UCSD-AML1 (cell line): ENCODE results near the gene C2orf92.
"Not testable (repeated sequence)": the region's sequence is repeated elsewhere in the genome, so short reads cannot be mapped to it uniquely, and the experiment has no call there.

Experiments used
- DNase-seq: peaks from one replicate; lab custom pipeline; 2025; ENCODE audit not compliant: unreplicated experiment; lab: John Stamatoyannopoulos, UW

C2orf92 gene

DNA sequence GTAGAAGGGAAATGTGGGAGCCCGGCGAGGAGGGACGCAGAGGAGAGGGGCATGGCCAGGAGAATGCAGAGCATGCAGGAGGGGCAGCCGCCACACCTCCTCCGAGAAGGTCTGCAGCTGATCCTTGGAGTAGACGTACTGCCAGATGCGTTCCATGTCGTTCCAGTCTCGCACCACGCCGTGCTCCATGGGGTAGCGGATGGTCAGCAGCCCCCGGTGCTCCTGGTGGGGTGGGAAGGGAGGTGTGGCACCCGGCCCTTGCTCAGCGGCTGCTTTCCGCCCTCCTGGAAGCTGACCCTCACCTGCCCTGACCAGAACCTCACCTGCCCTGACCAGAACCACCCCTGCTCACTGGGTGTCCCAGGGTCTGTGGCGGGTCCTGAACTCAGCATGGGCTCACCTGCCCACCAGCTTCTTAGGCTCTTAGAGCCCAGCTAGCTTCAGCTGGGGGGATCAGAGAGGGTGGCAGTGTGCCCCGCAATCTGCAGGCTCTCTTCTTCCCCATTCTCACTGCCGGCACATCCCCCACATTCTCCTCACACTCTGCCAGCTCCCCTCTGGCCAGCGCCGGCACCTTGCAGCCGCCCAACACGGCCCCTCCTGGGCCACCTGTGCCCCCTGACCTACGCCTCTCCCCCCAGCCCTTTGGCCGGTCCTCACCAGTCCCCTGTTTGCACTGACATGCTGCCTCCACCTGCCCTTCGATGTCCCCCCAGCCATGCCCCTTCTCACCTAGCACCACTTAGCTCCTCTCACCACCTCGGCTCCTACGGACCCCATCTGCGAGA, 10.1 kb upstream of the C2orf92 start:
- DNase-seq = no peak

DNA sequence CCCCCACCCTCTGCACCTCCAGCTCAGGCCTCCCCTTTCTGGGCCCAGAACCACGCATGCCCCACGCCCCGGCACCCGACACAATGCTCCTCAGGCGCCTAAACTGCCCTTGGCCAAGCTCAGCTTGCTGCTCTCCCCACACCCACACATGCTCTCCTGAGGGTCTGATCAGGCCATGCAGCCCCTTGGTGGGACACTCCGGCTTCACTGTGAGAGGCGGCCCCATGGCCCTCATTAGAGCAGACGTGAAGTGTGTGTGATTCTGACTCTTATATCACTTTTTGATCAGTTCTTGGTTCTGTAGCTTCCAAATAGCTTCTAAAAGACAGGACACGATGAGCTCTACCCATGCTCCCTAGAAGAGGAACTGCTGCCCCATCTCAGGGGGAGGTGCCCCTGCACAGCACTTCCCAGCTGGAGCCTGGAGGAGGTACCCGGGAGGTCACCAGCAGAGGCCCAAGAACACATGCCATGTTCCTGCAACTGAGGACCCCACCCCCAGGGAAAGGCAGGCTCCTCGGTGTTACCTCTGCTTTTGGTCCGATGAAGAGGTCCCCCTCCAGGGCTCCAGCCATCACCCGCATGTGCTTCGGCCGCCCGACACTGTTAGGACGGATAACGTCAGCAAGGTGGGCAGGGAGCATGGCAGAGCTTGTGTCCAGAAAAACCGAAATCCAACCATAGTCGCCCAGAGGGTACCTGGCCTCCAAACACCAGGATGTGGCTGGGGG, 9.3 kb upstream of the C2orf92 start:
- no peak for DNase-seq

DNA sequence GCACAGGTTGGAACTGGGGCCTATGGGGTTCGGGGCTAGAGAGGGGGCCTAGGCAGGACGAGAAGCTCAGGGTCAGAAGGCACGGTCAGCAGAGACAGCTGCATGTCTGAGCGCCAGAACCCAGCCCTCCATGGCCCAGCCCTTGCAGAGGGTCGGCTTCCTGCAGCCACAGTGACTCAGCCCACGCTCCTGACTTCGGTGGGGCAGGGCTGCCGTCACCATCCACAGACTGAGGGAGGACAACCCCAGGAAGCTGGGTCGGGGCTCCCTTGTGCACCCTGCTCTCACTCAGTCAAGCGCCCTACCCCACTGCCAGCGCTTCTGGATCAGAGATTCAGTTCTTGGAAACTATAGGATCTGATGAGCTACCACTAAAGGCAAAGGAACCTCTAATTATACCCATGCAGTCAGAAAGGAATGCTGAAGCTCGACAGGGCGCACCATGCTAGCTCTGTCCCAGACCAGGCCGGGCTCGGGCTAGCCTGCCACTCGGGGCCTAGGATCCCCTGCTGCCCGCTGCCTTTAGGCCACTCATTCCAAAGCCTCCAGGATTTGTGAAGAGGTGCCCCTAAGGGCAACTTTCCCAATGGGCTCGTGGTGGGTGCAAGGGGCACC, 8.6 kb upstream of the C2orf92 start:
- peak; percentile 20 for DNase-seq

DNA sequence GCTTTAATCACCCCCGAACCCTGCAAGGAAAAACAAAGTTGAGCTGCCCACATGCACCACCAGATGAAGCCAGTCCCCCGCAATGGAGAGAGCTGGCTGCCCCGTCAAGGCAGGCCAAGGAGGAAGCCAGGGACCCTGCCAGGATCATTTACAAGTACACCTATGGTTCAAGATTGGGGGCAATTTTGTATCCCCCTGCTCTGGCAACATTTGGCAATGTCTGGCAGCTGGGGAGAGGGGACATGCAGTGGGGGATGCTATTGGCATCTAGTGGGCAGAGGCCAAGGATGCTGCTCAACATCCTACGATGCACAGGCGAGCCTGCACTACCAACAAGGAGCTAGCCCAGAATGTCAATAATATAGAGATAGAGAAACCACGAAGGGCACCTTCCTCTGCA, 7.6 kb upstream of the C2orf92 start:
- no peak for DNase-seq

DNA sequence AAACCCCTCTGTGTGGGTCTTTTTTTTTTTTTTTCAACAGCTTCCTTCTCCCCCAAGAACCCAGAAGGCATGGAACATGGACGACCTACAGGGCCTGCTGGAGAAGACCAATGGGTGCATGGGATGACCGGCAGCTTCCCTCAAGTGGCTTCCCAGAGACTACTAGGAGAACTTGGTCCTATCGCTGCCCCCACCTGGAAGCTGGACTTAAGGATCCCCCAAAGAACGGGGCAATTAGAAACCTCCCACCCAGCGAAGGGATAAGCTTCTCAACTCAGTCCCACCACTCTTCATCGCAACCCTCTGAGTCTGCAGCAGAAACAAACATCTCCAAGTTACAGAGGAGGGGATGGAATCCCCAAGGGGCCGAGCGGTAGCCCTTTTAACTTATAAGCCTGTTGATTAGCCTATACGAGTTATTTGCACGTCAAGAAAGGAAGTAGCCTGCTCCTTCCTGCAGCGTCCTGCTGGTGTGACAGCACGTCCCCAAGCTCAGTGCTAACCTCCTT, 7.1 kb upstream of the C2orf92 start:
- DNase-seq = no peak

DNA sequence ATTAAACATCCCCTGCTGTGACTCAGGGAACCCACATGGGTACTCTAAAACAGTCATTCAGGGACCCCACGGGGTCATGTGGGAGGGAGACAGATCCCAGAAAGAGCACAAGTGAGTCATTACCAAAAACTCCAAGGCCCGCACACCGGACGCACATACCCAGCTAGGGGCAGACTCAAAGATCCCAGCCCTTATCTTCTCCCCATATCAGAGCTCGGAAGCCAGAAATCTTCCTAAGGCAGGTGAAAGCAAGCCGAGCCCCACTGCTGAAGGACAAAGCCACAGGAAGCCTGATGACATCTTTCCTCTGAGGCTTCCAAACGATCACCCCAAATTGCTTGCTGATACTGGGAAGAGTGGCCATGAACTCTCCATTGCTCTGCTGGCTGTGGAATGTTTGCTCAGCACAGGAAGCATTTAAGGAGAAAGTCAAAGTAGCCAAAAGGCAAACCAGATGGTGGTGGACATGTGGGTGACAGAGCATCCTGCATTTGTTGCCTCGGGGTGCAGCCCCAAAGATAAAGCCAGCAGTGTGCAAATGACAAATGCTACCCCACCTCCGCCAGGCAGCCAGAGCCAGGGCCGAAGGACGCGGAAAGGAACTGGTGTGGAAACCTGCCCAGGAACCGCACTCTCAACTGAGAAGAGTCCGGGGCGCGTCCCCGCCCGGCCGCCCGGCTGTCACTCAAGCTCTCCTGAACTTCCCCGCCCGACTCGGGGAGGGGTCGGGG, 6.5 kb upstream of the C2orf92 start:
- DNase-seq = peak; percentile 71

DNA sequence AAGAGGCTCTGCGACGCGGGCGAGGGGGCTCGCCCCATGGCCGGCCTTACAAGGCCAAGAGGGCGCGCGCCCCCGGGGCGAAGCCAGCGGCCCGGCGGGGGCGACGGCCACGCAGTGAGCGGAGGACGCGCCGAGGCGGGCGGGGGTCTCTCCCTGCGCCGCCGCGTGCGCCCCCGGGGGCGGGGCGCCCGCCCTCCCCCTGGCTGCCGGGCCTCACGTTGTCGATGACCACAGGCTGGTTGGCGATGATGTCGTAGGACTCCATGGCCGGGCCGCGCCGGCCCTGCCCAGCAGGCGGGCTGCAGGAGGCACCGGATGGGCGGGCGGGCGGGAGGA, 5.9 kb upstream of the C2orf92 start:
- DNase-seq = no peak

DNA sequence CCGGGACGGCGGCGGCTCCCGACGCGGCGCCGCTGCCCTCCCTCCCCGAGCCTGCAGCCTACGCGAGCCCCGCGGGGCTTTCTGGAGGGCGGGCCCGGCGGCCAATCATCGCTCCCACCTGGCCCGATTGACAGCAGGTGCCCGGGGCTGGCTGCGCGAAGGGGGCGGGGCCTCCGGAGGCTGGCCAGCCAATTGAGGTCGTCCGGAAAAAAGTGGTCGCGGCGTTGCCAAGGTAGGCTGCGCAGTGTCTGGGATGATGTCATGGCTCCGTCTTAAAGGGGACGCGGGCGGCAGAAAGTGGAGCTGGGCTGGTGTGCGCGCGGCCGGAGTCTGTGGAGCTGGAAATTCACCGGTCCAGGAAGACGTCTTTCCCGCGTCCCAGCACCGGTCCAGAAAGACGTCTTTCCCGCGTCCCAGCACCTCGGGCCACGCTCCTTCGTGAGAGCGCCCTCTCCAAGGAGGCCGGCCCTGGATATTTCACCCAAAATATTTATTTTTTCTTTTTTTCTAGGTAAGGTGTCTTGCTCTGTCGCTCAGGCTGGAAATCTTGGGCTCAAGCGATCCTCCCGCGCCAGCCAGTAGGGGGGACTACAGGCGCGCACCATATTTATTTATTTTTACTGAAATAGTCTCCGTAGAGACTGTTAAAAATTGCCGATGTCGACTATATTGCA, 5.4 kb upstream of the C2orf92 start, which contains the start of gene ACTR1B:
Gene ACTR1B, minus strand, starts transcription at position 83 of the 674 bp plus-strand sequence. CDS start 154 bp downstream, outside the sequence.
- peak; percentile 97 for DNase-seq

DNA sequence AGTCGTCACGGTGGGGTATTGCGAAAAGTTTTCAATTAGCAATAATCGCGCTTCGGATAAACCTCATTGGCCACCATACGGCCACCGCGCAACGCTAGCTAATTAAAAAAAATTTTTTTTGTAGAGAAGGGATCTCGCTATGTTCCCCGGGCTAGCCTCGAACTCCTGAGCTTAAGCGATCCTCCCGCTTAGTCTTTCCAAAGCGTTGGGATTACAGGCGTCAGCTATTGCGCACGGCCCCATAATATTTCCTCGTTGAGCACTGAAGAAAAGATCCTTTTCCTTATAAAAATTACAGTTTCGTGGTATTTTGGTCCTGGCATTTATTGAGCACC, 4.9 kb upstream of the C2orf92 start:
- DNase-seq = no peak

DNA sequence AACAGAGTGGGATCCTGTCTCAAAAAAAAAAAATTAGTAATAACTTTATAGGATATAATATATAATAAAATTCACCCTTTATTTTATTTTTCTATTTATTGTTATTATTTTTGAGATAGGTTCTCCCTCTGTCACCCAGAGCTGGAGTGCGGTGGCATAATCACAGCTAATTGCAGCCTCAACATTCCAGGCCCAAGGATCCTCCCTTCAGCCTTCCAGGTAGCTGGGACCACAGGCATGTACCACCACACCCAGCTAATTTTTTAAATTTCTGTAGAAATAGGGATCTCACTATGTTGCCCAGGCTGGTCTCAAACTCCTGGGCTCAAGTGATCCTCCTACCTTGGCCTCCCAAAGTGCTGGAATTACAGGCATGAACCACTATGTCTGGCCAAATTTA, 958 bp downstream of the C2orf92 start:
- DNase-seq = no peak

DNA sequence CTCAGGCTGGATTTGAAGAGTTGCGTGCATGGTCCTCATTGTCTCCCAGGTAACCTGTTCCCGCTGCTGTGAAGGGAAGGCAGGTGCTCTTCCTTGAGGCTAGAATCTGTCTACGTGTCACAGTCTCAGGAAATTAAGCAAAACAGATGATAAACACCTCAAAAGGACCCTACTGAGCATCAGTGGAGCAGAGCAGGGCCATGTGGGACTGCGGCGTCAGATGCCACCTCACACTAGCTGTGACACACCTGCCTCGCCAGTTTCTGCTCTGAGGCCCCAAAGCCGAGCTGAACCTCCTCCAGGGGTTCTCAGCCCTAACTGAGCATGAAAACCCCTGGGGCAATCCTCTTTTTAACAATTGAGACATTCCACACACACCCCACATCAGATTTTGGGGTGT, 2.0 kb downstream of the C2orf92 start:
- DNase-seq = no peak

DNA sequence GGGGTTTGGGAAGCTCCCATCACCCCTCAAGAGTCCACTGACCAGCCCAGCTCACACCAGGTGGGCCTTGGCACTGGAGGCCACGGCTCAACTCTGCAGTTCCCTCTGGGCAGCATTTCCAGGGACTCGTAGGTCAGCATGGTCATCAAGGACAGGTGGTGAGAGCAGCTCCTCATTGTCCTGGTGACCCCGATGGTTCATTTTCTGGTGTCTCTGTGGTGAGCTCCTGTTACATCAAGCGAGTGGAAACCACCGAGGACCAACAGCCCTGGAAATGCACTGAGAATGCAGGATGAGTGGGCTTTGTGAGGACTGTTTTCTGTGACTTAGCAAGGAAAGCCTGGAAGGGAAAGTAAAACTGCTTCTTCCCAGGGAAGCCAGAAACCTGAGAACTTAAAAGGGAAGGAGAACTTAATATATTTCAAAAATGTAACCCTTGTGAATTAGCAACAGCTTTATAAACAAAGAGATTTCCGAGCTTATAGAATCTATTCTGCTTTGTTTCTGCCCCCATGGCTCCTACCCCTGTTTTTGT, 3.2 kb downstream of the C2orf92 start:
- not testable (repeated sequence) for DNase-seq

DNA sequence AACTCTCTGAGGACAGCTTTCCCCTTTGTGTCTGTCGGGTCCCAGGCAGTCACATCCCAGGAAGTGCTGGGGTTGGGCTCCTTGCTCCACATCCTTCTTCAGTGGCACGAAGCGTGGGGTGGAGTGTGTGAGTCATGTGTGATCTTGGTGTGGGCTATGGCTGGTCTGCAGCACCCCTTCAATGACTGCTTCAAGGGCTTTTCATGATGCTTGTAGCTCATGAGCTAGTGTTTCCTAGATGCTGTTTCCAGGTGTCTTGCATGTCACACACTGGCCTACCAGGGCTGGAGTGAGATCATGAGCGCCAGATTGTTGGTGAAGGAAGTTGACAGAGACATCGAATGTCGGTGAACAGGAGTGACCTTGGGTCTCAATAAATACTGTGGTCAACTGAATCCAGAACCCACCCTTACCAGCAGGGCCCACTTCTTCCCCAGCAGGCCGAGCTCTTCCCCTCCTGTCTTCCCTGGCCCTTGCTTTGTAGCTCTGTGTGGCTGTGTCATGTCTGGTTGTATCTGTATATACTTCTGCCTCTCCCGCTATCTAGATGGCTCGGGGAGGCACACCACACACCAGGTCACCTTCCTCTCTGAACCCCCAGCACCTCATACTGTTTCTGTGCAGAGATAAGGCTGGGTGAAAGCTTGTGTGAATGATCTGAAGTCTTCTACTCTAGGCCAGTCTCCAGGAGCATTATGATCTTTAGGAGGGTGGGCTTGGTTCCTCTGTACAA, 3.8 kb downstream of the C2orf92 start:
- peak; percentile 27 for DNase-seq

DNA sequence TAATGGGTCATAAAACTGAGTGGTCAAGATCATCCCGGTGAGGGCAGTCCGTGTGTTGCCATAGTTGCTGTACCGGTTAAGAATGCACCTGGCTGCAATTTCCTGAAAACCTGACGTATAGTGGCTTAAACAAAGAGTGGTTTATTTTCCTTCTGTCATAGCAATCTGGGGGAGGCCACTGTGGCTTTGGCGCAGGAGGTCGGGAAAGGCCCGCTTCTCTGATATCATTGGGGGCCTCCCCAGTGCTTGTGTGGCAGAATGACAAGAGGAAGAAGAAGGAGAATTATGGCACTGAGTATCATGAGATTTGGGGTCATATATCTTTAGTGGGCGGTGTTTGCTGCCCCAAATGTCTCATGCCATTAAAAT, 4.4 kb downstream of the C2orf92 start:
- DNase-seq = peak; percentile 14

DNA sequence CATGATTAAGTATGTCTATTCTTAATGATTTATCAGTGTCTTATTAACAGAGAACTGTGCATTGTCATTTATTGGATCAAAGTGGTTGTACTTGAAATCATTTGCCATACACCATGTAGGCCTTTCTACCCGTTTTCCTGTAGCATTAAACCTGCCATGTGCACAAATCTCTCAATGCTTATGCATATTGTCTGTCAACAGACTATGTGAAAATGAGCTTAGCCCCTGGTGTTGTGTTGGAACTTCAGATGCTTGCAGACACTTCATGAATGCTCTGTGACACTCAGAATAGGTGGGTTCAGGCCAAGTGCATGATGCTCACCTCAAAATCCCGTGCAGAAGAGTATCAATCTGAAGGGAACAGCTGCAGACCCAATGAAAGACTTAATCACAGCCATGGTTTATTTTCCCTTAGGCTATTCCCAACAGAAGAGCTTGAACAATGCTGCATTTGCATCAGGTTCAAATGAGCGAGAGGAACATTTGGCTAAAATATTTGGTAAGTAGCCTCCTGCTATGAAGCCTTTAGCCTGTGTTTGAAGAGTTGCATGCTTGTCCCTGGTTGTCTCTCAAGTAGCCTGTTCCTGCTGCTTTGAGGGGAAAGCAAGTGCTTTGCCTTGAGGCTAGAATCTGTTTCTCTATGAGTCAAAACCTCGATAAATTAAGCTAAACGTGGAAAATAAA, 6.1 kb downstream of the C2orf92 start:
- DNase-seq = no peak

DNA sequence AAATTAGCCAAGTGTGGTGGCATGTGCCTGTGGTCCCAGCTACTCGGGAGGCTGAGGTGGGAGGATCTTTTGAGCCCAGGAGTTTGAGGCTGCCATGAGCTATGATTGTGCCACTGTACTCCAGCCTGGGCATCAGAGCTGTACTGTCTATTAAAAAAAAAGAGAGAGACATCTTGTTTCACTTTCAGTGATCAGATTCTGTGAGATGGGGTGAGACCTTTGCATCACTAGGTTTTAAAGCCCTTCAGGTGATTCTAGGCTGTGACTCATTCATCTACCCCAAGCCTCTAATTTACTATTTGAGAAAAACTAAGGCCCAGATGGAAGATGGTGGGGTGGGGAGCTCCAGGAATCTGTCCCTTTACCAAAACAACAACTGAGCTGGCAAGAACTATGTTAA, 7.1 kb downstream of the C2orf92 start:
- DNase-seq = no peak

DNA sequence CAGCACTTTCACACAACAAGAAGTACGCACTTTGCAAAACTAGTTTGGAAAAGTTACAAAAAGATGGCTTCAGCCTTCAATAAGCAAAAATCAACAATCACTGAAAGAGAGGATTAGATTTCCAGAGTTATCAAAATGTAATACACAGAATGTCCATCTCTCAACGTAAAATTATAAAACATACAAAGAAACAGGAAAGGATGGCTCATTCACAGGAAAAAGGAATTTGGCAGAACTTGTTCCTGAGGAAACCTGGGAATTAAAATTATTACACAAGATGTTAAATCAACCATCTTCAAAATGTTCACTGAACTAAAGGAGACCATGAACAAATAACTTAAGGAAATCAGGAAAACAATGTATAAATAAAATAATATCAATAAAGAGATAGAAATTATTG, 8.0 kb downstream of the C2orf92 start:
- no peak for DNase-seq

DNA sequence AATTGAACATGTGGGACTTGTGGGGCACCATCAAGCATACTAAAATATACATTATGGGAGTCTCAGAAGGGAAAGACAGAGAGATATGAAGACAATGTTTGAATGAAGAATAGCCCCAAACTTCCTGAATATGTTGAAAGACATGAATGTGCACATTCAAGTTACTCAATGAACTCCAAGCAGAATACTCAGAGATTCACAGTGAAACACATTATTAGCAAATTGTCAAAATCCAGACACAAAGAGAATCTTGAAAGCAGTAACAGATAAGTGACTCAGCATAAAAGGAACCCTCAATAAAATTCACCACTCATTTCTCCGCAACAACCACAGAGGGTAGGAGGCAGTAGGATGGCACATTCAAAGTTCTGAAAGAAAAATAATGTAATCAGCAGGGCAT, 8.8 kb downstream of the C2orf92 start:
- no peak for DNase-seq

DNA sequence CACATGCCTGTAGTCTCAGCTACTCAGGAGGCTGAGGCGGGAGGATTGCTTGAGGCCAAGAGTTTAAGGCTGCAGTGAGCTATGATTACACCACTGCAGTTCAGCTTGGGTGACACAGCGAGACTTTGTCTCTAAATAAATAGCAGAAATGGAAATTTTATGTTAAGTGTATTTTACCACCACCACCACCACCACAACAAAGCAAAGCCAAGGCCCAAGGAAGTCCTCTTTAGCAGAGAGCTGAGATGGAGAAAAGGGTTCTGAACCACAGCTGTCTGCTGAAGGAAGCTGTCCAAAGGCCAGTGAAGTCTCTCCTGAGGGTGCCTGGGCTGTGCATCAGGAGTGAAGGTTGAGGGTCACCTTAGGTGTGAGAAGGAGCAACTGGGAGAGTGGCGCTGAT, 17.7 kb downstream of the C2orf92 start:
- not testable (repeated sequence) for DNase-seq
